HG03571 (cell line): ENCODE measurements around the gene ACOXL.

Source experiments
- ATAC-seq: cut with Tn5 transposase; IDR thresholded peaks from one replicate; pipeline ENCODE4 v1.9.1; 2021; ENCODE audit not compliant: unreplicated experiment

The ACOXL gene

GRCh38 chr2:110819711-110820110 lies 87.3 kb downstream of the ACOXL start:
- no peak for ATAC-seq

GRCh38 chr2:110820128-110820527 lies 87.8 kb downstream of the ACOXL start:
- ATAC-seq: no peak

GRCh38 chr2:110823165-110823564 lies 90.8 kb downstream of the ACOXL start:
- no peak for ATAC-seq

GRCh38 chr2:110827511-110827910 lies 95.1 kb downstream of the ACOXL start:
- no peak for ATAC-seq

- ATAC-seq: no peak
These were observed 96.0 kb downstream of the ACOXL start for GRCh38 chr2:110828330-110828729.

- no peak for ATAC-seq
These were observed 97.2 kb downstream of the ACOXL start for GRCh38 chr2:110829413-110830146.

GRCh38 chr2:110832740-110833139 lies 100.4 kb downstream of the ACOXL start:
- no peak for ATAC-seq

GRCh38 chr2:110834134-110834827 lies 101.9 kb downstream of the ACOXL start:
- no peak for ATAC-seq

- ATAC-seq: no peak
These were observed 104.3 kb downstream of the ACOXL start for GRCh38 chr2:110836671-110837070.

GRCh38 chr2:110837446-110838409 lies 105.4 kb downstream of the ACOXL start:
- ATAC-seq: no peak

GRCh38 chr2:110838657-110839384 lies 106.4 kb downstream of the ACOXL start:
- no peak for ATAC-seq

GRCh38 chr2:110840508-110840907 lies 108.1 kb downstream of the ACOXL start:
- ATAC-seq: no peak

GRCh38 chr2:110842048-110842447 lies 109.7 kb downstream of the ACOXL start:
- no peak for ATAC-seq

GRCh38 chr2:110843496-110843895 lies 111.1 kb downstream of the ACOXL start:
- ATAC-seq: no peak

- no peak for ATAC-seq
These were observed 111.7 kb downstream of the ACOXL start for GRCh38 chr2:110843959-110844510.

- ATAC-seq: no peak
These were observed 115.3 kb downstream of the ACOXL start for GRCh38 chr2:110847651-110848050.

GRCh38 chr2:110848071-110848470 lies 115.7 kb downstream of the ACOXL start:
- no peak for ATAC-seq

- ATAC-seq: no peak
These were observed 116.2 kb downstream of the ACOXL start for GRCh38 chr2:110848519-110849030.

GRCh38 chr2:110851531-110851930 lies 119.2 kb downstream of the ACOXL start:
- no peak for ATAC-seq

- ATAC-seq: no peak
These were observed 119.7 kb downstream of the ACOXL start for GRCh38 chr2:110852051-110852450.
